Measurements from ENCODE around the gene CAV2. TPM values are rescaled to one million over a fixed set of nuclear protein-coding genes. Genes with fewer than 3 reads are reported as not detected.

CAV2 gene
- total RNA-seq, 1 experiment from 2014 or later = 18.1 TPM

DNA sequence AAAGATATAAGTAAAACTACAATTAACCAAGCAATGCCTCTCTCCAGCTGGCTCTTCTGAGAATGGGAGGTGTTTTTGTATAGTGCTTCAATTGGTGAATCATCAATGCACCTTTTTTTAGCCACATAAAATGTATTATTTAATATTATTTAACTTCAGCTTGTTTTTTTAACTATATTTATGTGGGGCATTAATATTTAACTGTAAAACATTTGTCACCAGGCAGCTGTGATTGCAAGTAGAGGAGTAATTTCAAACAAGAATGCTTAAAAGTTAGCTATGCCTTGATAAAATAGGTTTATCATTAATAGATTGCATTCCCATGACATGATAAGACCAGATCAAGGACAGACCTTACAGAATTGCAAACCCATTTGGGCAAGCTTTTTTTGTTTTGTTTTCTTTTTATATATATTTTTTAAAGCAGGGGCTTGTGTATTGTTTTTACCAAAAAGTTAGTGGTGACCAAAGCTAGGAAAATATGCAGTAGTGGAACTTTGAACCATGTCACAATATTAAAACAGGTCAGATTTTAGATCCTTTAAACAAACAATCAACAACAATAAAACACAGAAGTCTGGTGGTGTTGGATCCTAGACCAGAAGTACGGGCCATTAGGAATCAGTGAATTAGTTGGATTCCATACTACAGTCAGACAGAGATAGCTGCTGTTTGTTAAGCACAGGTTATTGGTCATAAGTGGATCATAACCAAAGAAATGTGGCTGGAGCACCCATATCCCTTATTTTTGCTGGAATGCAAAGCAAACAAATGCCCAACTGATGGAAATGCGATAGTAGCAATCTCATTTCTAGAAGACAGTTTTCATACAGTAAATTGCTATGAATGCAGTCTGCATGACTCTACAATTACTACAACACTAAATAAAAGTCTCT is 2.9 kb downstream of the CAV2 start:
- Histone ChIP-seq H3K36me3 (ENCODE audit: control insufficient read depth, insufficient read depth, low read length) (no peaks in the 10 kb centered on the region), H3K9me3 (no peaks in the 10 kb centered on the region), H3K4me1 (peaks cover 27% of the 10 kb centered on the region), H3K27me3 (replicated peaks; ENCODE audit: control insufficient read depth, insufficient read depth, low read length) (no peaks in the 10 kb centered on the region), H3K4me3 (ENCODE audit: low read depth, low read length) (no peak overlapping the region)
- no peaks in the 10 kb centered on the region for H3K9me3 Mint-ChIP-seq (ENCODE audit: unreplicated experiment)
- no TSS peak for BruUV-seq (replicated peaks)
- H3K4me1 Mint-ChIP-seq (ENCODE audit: low read depth, unreplicated experiment) = peaks cover 15% of the 10 kb centered on the region
- no peak overlapping the region for H3K27ac Mint-ChIP-seq (ENCODE audit: unreplicated experiment)
- POLR2A ChIA-PET = no interaction called here
- TF ChIP-seq, protein P1, sequence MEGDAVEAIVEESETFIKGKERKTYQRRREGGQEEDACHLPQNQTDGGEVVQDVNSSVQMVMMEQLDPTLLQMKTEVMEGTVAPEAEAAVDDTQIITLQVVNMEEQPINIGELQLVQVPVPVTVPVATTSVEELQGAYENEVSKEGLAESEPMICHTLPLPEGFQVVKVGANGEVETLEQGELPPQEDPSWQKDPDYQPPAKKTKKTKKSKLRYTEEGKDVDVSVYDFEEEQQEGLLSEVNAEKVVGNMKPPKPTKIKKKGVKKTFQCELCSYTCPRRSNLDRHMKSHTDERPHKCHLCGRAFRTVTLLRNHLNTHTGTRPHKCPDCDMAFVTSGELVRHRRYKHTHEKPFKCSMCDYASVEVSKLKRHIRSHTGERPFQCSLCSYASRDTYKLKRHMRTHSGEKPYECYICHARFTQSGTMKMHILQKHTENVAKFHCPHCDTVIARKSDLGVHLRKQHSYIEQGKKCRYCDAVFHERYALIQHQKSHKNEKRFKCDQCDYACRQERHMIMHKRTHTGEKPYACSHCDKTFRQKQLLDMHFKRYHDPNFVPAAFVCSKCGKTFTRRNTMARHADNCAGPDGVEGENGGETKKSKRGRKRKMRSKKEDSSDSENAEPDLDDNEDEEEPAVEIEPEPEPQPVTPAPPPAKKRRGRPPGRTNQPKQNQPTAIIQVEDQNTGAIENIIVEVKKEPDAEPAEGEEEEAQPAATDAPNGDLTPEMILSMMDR (IDR thresholded peaks at IDR 0.05; ENCODE audit: insufficient read depth in 1 of 2, low read depth in 1 of 2, low read length in 1 of 2, severe bottlenecking in 1 of 2, unreplicated experiment in 1 of 2) = no peak
- no peaks in the 10 kb centered on the region for H3K36me3 Mint-ChIP-seq (ENCODE audit: insufficient read depth, unreplicated experiment)
- DNase-seq = no peak
- CTCF ChIA-PET = interaction anchor here (0.5 to 1.5 kb wide), 3 partner anchors 24 to 87 kb away, joined by 3 to 4 read pairs (median 3); no protein-coding TSS in a partner anchor
- intact Hi-C loops (cut with micrococcal nuclease; ENCODE audit: unreplicated experiment) = loop anchor here (5.0 kb wide), 1 partner anchor 50 kb away; no protein-coding TSS in a partner anchor
- no peaks in the 10 kb centered on the region for H3K27me3 Mint-ChIP-seq (ENCODE audit: insufficient read depth, unreplicated experiment)
- H3K4me3 Mint-ChIP-seq (ENCODE audit: unreplicated experiment) = no peak overlapping the region

DNA sequence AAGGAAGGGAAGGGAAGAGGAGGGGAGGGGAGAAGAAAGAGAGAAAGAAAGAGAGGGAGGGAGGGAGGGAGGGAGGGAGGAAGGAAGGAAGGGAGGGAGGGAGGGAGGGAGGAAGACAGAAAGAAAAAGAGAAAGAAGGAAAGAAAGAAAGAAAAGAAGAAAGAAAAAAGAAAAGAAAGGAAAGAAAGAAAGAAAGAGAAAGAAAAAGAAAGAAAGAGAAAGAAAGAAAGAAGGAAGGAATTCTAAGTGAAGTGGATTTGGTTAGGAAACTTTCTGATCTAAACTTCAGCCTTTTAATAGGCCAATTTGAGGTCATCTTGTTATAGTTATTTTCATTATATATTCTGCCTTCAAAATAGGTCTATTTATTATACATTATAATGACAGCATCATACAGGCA is 4.3 kb downstream of the CAV2 start:
- POLR2A ChIA-PET = no interaction called here
- H3K27ac Mint-ChIP-seq (ENCODE audit: unreplicated experiment) = no peak overlapping the region
- H3K9me3 Mint-ChIP-seq (ENCODE audit: unreplicated experiment) = no peaks in the 10 kb centered on the region
- Histone ChIP-seq H3K27me3 (replicated peaks; ENCODE audit: control insufficient read depth, insufficient read depth, low read length) (no peaks in the 10 kb centered on the region), H3K4me1 (peaks cover 26% of the 10 kb centered on the region), H3K4me3 (ENCODE audit: low read depth, low read length) (no peak overlapping the region), H3K9me3 (no peaks in the 10 kb centered on the region), H3K36me3 (ENCODE audit: control insufficient read depth, insufficient read depth, low read length) (no peaks in the 10 kb centered on the region)
- CTCF ChIA-PET = no interaction called here
- no peak for DNase-seq
- peaks cover 15% of the 10 kb centered on the region for H3K4me1 Mint-ChIP-seq (ENCODE audit: low read depth, unreplicated experiment)
- H3K27me3 Mint-ChIP-seq (ENCODE audit: insufficient read depth, unreplicated experiment) = no peaks in the 10 kb centered on the region
- BruUV-seq (replicated peaks) = no TSS peak
- TF ChIP-seq, protein P1 (IDR thresholded peaks at IDR 0.05; ENCODE audit: insufficient read depth in 1 of 2, low read depth in 1 of 2, low read length in 1 of 2, severe bottlenecking in 1 of 2, unreplicated experiment in 1 of 2) = no peak
- H3K4me3 Mint-ChIP-seq (ENCODE audit: unreplicated experiment) = no peak overlapping the region
- no peaks in the 10 kb centered on the region for H3K36me3 Mint-ChIP-seq (ENCODE audit: insufficient read depth, unreplicated experiment)
- intact Hi-C loops (cut with micrococcal nuclease; ENCODE audit: unreplicated experiment) = loop anchor here (5.0 kb wide), 1 partner anchor 52 kb away; no protein-coding TSS in a partner anchor

DNA sequence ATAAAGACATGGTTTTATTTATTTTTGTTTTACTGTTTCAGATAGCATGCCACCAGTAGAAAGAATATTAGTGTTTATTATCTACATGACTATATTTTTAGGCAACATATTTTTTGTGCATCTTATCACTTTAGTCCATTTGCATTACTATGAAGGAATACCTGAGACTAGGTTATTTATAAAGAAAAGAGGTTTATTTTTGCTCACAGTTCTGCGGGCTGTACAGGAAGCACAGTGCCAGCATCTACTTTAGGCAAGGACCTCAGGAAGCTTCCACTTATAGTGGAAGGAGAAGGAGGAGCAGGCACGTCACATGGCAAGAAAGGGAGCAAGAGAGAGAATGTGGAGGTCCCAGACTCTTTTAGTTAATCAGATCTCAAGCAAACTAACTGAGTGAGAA is 5.7 kb downstream of the CAV2 start:
- Mint-ChIP-seq H3K36me3 (ENCODE audit: insufficient read depth, unreplicated experiment) (no peaks in the 10 kb centered on the region), H3K27ac (ENCODE audit: unreplicated experiment) (no peak overlapping the region), H3K4me3 (ENCODE audit: unreplicated experiment) (no peak overlapping the region), H3K9me3 (ENCODE audit: unreplicated experiment) (no peaks in the 10 kb centered on the region), H3K4me1 (ENCODE audit: low read depth, unreplicated experiment) (peaks cover 14% of the 10 kb centered on the region), H3K27me3 (ENCODE audit: insufficient read depth, unreplicated experiment) (no peaks in the 10 kb centered on the region)
- ChIA-PET CTCF (no interaction called here), POLR2A (no interaction called here)
- BruUV-seq (replicated peaks) = no TSS peak
- intact Hi-C loops (cut with micrococcal nuclease; ENCODE audit: unreplicated experiment) = no loop called here
- H3K27me3 ChIP-seq (replicated peaks; ENCODE audit: control insufficient read depth, insufficient read depth, low read length) = no peaks in the 10 kb centered on the region
- TF ChIP-seq, protein P1 (IDR thresholded peaks at IDR 0.05; ENCODE audit: insufficient read depth in 1 of 2, low read depth in 1 of 2, low read length in 1 of 2, severe bottlenecking in 1 of 2, unreplicated experiment in 1 of 2) = no peak
- peaks cover 22% of the 10 kb centered on the region for H3K4me1 ChIP-seq
- H3K9me3 ChIP-seq = no peaks in the 10 kb centered on the region
- DNase-seq = no peak
- H3K4me3 ChIP-seq (ENCODE audit: low read depth, low read length) = no peak overlapping the region
- H3K36me3 ChIP-seq (ENCODE audit: control insufficient read depth, insufficient read depth, low read length) = no peaks in the 10 kb centered on the region
